ENCODE data around the gene PSMA1. TPM values are rescaled to one million over a fixed set of nuclear protein-coding genes. Genes with fewer than 3 reads are reported as not detected.

Gene PSMA1
- total and polyA plus RNA-seq, 2 of the 8 experiments (the other 6 are each of a cell fraction or from before 2014, with no cell fraction given), result 148 to 159 TPM

DNA sequence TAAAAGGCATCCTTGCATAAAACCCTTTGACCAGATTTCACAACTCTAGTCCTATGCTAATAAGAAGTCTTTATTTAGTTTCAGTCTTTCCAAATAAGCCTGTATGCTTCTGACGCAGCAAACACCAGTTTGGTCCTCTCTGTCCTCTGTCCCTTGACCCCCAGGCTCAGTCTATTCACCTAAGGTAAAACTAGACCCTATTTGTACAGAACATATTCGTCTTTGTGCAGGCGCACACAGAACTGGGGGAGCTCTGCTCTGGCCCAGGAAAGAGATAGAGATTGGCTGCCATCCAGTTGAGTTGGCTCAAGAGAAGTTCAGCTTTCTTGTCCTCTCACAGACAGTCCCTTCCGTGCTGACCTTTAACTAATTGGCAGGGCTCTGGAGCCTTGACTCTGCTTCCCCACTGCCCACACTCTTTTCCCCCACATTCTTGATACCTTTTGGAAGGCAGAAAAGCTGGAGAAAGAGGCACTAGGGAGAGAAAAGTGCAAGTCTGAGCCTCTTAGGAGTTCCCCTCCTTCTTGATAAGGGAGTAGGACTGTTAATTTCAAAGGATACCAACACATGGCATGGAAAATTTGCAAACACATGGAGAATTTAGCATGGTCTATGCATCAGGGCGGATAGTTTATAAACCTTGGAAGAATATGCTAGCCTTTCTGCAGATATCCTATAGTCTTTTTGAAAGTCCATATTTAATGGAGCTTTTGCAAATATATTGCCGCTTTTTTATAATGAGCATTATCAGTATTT is 21.2 kb upstream of the PSMA1 start:
- Histone ChIP-seq H2BK15ac (ENCODE audit: low read length) (peak overlapping the region; percentile 12; the same call in 1 of the 2 replicates), H3K18ac (ENCODE audit: extremely low read depth, low read length) (peak overlapping the region; percentile 74; the same call in 1 of the 2 replicates), H3K27me3 (replicated peaks in 1 of 4; ENCODE audit: control insufficient read depth in 3 of 4, extremely low read depth in 1 of 4, insufficient read depth in 3 of 4, low read length in 3 of 4) (no peaks in the 10 kb centered on the region; a peak in 2 of 7 replicates), H2BK120ac (replicated peaks; ENCODE audit: low read depth, low read length) (no peak overlapping the region), H3K27ac (ENCODE audit: low read depth, low read length) (no peak overlapping the region), H3K4ac (replicated peaks; ENCODE audit: insufficient read length, low read depth, low read length) (no peak overlapping the region), H2BK5ac (ENCODE audit: low read depth, low read length) (no peak overlapping the region), H3K9me3 (ENCODE audit: insufficient read depth in 2 of 2, low read depth in 1 of 2, low read length in 1 of 2) (no peaks in the 10 kb centered on the region), H2BK12ac (ENCODE audit: low read depth, low read length) (no peak overlapping the region), H2AFZ (ENCODE audit: low read length) (no peak overlapping the region), H3K23me2 (ENCODE audit: low read depth, low read length) (no peaks in the 10 kb centered on the region), H4K91ac (replicated peaks; ENCODE audit: insufficient read length, low read length) (no peak overlapping the region), H3K4me1 (replicated peaks in 1 of 4; ENCODE audit: control insufficient read depth in 3 of 4, insufficient read depth in 4 of 4, low read length in 3 of 4) (peaks cover 2 to 7% (median 6%) of the 10 kb centered on the region in 4 experiments), H4K20me1 (replicated peaks in 1 of 2; ENCODE audit: control insufficient read depth in 1 of 2, insufficient read depth in 2 of 2, low read length in 2 of 2) (no peaks in the 10 kb centered on the region), H2BK20ac (ENCODE audit: low read length) (no peak overlapping the region), H3K14ac (ENCODE audit: insufficient read length) (no peak overlapping the region), H3K9ac (replicated peaks in 1 of 4; ENCODE audit: extremely low read depth in 1 of 4, low read depth in 3 of 4, low read length in 3 of 4) (no peak overlapping the region), H2AK5ac (ENCODE audit: low read depth, low read length) (no peak overlapping the region), H3K4me2 (ENCODE audit: insufficient read depth in 1 of 2, low read depth in 2 of 2, low read length in 2 of 2) (peak overlapping the region; percentile 13 to 28; a peak in 1 of 4 replicates), H3K36me3 (ENCODE audit: control insufficient read depth in 2 of 4, insufficient read depth in 4 of 4, low read length in 3 of 4) (no peaks in the 10 kb centered on the region), H3K23ac (ENCODE audit: insufficient read length) (no peak overlapping the region), H3K79me1 (ENCODE audit: low read depth, low read length) (no peaks in the 10 kb centered on the region), H4K8ac (ENCODE audit: extremely low read depth, insufficient read depth, low read length) (no peak overlapping the region), H3K4me3 (ENCODE audit: extremely low read depth in 1 of 4, insufficient read depth in 2 of 4, low read depth in 3 of 4, low read length in 4 of 4) (no peak overlapping the region), H3K56ac (replicated peaks; ENCODE audit: insufficient read length, low read depth, low read length) (no peak overlapping the region), H3K79me2 (ENCODE audit: control insufficient read depth in 1 of 2, insufficient read depth in 2 of 2, low read length in 2 of 2) (no peaks in the 10 kb centered on the region), H4K5ac (ENCODE audit: insufficient read length, low read depth, low read length) (no peak overlapping the region)
- TF ChIP-seq, protein P1, sequence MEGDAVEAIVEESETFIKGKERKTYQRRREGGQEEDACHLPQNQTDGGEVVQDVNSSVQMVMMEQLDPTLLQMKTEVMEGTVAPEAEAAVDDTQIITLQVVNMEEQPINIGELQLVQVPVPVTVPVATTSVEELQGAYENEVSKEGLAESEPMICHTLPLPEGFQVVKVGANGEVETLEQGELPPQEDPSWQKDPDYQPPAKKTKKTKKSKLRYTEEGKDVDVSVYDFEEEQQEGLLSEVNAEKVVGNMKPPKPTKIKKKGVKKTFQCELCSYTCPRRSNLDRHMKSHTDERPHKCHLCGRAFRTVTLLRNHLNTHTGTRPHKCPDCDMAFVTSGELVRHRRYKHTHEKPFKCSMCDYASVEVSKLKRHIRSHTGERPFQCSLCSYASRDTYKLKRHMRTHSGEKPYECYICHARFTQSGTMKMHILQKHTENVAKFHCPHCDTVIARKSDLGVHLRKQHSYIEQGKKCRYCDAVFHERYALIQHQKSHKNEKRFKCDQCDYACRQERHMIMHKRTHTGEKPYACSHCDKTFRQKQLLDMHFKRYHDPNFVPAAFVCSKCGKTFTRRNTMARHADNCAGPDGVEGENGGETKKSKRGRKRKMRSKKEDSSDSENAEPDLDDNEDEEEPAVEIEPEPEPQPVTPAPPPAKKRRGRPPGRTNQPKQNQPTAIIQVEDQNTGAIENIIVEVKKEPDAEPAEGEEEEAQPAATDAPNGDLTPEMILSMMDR (IDR thresholded peaks at IDR 0.05; ENCODE audit: control extremely low read depth in 1 of 3, insufficient read depth in 1 of 3, low read depth in 1 of 3, low read length in 3 of 3), result no peak
- TF ChIP-seq POLR2AphosphoS5 (IDR thresholded peaks at IDR 0.05; ENCODE audit: low read depth, low read length) (no peak), JUND (IDR thresholded peaks at IDR 0.05; ENCODE audit: low read length) (no peak)
- WGBS, 2 experiments (ENCODE audit: extremely low coverage in 1 of 2, insufficient coverage in 1 of 2, insufficient read length in 1 of 2, insufficient replicate concordance in 2 of 2, low coverage in 1 of 2, low lambda C conversion rate in 2 of 2, missing lambda C conversion rate in 1 of 2), result 65% methylated on average over 6 of the region's 6 CpGs; no CpG with 5 or more reads in 1 of the 2 experiments
- ChIA-PET POLR2A (ENCODE audit: partially characterized antibody) (no interaction called here), CTCF (ENCODE audit: partially characterized antibody) (interaction anchor here (0.6 to 3.6 kb wide), 6 partner anchors 9 to 367 kb away, joined by 3 to 21 read pairs (median 4); no protein-coding TSS in a partner anchor)
- DNase-seq (ENCODE audit: low read depth in 1 of 2, low spot score in 2 of 2) (no peak), FAIRE-seq (no peak)

Data from H1 (cell line).